Activated CD8-positive, alpha-beta memory T cell treated with anti-CD3 and anti-CD28 coated beads, Interleukin-2, amount 50 U/mL, for 24 hours (primary cell): ENCODE data around the gene KCNA10.
A peak's percentile ranks its signal among the peaks of the same experiment; 100 is the strongest.

Experiments
- DNase-seq: peaks from one replicate; pipeline ENCODE4 v3.0.0-alpha.2; 2020; ENCODE audit errors: extremely low read depth

Gene KCNA10

DNA sequence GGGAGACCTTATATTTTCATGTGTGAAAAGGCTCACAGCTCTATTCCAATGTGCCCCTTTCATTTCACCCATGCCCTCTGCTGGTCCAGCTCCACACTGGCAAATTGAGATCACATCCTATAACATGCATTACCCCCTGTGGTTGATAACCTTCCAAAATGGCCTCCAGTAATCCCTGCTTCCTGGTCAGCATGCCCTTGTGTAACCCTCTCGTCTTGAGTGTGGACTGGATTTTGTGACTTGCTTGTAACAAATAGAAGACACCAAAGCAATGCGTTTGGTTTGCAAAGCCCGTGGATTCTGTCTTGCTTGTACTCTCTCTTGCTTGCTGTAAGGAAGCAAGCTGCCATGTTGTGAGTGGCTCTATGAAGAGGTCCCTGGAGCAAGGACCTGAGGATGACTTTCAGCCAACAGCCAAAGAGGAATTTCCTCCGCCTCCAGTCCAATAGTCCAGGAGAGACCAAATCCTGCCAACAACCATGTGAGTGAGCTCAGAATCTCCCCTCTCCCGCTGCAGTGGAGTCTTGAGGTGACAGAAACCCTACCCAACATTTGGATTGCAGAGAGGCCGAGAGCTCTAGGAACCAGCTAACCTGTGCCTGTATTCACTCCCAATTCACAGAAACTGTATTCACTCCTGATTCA is 17.4 kb downstream of the KCNA10 start:
- no peak for DNase-seq

DNA sequence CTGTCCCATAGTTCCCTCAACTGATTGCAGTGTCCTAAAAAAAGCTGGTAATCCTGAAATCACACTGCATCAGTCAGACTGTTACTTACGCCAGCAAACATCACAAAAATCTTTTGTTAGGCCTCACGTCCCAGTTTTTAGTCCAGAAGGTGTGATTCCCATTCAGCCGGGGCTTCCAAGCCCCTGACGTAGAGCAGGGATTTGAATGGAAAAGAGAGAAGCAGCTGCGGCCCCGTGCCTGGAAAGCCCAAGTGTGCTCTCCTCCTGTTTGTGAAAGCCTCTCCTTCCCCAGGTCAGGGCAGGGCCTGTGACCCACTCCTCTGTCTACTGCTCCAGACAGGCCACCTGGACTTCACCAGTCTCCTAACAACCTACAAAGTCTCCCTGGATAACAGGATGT is 20.7 kb downstream of the KCNA10 start:
- DNase-seq = no peak

DNA sequence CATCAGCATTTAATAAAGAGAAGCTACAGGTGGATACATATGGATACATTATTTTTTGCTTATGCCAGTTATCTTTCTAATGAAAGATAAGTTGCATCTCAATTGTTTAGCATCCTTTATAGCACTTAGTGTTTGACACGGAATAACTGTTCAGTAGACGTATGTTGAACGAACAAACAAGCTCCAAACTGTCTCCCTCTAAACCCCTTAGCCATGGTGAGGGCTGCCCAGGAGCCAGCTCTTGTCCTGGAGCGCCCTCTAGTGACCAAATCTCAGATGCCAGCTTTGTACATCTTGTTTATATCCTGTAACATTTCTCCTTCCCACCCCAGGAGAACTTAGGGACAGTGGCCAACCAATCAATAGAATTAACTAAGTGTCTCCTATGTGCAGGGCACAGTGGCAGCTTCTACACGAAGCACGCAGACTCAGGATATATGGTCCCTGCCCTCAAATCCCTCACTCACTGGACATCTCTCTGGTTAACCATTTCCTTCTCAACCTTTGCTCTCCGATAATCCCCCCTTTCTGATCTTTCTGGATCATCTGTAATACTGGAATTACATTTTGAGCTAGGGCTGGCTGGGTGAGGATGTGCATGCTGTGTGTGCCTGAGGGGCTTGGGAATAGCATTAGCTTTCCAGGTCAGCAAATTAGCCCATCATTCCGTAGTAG is 22.9 kb downstream of the KCNA10 start:
- peak; percentile 67 for DNase-seq

DNA sequence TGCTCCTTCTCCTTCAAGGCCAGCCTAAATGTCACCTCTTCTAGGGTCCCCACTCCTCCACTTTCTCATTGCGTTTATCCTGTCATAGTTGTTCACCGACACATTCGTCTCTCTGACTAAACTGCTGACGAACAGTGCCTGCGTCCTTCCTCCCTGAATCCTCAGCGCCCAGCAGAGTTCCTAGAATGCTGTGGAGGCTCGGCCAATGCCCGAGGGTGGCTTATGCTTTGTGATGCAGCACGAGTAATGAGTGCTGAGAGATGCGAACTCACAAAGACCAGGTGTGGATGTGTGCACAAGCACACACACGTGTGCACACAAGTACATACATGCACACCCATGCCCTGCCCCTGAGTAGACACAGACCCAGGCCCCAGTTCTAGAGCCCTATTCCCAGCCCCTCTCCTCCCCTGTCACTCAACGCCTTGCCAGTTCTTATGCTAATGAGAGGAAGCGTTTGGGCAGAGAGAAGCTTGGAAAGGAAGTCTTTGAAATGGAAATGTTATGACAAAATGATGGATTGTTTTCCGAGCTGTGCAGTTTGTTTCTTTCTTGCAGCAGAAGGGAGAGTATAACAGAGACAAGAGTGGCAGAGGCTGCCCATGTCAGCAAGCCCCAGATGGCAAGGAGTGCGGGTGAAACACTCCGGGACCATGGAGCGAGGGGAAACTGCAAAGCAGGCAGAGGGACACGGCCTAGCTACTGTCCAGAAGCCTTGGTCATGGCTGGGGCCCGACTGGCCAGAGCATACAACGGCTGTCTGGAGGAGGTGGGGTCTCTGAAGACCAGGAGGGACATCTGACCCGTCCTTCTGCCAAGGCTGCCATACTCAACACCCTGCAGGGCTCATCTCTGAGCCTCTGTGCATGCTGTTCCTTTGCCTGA is 24.2 kb downstream of the KCNA10 start:
- no peak for DNase-seq

DNA sequence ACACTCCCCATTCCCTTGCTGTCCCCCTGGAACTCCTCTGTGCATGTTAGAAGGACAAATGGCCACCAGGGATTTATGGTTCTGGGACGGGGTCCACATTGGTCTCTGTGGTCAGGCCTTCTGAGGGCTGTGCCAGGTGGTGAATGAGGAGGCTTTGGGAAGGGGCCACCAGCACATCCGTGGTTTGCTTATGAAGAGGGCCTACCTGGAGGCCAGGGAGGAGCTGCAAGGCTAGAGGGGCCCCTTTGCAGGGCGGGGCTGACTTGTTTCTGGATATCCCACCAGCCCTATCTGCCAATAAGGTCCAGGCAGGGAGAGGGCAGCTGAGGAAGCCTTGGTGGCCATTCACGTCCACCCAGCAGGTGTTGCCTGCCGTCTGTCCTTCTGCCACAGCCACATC is 24.9 kb downstream of the KCNA10 start:
- DNase-seq = no peak

DNA sequence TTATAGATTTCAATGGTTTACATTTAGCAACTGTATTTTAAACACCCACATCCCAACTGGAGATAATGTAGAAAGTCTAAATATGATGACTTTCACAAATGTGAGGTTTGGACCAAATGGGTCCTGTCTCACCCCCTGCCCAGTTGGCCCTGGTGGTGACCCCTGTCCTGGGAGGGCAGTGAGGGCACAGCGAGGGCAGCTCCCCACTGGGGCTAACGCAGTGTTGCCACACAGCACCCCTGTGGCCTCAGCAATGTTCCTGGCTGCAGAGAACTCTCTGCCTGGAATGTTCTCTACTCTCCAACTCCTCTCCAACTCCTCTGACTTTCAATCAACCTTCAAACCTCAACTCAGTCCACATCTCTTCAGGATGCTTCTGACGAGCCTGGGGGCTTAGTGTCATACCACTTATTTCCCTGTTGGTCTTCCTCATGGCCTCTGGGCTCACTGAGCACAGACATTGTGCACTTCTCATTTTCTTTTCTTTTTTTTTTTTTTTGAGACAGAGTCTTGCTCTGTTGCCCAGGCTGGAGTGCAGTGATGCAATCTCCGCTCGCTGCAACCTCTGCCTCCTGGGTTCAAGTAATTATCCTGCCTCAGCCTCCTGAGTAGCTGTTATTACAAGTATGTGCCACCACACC is 25.8 kb downstream of the KCNA10 start:
- no peak for DNase-seq

DNA sequence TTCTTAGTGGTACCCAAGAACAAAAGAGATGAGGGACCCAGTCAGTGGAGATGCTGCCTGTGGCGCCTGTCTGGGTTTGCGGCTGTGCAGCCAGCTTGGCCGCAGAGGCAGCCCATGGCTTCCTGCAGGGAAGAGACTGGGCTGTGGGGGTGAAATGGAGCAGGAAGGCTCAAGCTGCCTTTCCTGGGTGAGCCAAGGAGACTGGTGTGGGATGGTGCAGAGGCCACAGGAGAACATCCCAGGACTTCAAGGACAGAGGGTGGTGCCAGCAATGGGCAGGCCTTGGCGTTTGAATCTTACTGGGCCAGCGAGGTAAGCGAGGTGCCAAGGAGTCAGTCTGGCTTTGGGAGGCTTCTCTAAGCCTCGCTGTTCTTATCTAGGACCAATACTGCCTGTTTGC is 26.4 kb downstream of the KCNA10 start:
- DNase-seq = no peak

DNA sequence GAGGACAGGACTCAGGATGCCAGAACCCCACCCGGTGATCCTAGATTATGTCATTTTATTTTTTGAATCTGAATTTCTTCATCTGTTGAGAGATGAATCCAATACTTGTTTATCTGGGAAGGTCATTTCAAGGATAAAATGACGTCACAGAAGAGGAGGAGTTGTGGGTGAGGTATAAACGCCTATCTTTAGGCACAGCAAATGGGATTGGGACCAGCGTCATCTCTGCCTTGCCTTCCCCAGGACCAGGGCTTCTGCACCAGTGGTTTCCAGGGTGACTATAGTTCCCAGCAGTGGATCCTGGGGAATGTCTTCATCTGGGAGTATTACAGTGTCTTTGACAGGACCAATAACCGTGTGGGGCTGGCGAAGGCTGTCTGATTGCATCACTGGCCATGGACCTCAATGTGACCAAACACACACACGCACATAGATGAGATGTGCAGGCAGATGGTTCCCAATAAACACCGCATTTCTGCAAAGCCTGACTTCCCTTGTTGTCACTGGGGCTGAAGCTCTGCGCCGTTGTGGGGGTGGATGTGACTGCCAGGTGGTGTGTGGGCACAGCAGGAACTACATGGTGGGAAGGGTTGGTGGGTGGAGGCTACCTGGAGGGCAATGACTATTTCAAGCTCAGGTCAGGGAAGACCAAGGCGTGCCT is 28.1 kb downstream of the KCNA10 start:
- DNase-seq = no peak

DNA sequence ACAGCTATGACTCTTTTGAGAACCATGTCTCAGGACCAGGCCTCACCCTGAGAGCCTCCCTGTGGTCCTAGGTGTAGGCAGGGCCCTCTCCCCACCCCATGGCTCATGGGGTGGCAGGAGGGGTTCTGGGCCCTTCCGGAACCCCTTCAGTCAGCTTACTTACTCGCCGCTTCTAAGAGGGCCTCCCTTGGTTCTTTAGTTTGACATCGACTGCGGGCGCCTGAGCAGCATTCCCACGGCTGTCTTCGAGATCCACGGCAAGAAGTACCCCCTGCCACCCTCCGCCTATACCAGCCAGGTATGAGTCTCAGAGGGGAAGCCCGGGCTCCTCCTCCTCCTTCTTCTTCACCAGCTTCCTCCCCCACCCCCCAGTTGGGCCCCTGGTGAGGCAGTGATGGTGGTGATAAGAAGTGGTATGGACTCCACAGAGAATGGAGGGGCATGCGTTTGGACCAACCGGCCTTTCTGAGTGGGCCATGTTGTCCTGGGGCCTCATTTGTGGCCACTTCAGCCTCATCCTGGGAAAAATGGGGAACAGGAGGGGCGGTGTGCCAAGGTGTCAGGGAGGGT is 28.9 kb downstream of the KCNA10 start:
- no peak for DNase-seq

DNA sequence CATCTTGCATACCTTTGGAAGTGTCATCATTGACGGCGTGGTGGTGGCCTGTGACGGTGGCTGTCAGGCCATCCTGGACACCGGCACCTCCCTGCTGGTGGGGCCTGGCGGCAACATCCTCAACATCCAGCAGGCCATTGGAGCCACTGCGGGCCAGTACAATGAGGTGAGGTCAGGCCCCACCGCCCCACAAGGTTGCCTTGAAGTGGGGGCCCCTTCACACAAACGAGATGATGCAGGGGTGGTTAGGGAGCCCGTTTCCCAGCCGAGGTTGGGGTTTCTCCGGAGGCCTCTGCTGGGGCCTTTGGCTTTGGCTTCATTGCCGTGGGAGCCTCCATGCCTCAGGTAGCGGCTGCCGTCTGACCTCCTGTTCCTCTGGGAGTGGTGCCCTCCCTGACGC is 29.6 kb downstream of the KCNA10 start:
- no peak for DNase-seq

DNA sequence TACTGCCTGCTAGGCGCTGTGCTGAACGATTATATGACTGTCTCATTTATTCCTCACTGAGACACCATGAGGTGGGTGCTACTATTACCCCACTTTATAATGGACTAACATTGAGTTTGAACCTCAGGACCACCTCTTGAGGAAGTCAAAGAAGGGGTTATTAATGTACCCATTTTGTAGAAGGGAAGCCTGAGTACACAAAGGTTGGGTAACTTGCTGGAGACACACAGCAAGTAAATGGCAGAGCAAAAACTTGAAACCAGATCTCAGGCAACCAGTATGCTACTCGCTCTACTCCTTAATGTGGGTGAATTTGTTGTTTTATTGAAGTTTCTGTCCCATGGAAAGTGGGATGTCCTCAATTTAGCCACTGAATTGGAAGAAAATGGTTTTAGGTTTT is 30.1 kb downstream of the KCNA10 start:
- no peak for DNase-seq

DNA sequence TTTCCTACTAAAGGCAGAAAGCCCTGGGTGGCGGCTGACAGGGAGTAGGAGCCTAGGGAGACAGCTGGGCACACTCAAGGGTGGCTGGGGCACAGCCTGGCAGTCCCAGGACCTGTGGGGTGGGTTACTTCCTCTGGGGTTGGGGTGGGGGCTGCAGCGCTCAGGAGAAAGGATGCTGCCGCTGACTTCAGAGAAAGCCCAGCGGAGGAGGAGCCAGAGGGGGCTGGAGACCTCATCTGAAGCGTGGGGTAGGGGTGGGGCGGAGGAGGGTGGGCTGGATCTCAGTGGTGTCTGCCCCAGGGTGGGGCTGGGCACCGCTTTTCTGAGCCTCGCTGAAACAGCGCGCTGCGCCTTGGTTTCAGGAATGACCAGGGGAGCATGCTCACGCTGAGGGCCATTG is 30.8 kb downstream of the KCNA10 start:
- no peak for DNase-seq

DNA sequence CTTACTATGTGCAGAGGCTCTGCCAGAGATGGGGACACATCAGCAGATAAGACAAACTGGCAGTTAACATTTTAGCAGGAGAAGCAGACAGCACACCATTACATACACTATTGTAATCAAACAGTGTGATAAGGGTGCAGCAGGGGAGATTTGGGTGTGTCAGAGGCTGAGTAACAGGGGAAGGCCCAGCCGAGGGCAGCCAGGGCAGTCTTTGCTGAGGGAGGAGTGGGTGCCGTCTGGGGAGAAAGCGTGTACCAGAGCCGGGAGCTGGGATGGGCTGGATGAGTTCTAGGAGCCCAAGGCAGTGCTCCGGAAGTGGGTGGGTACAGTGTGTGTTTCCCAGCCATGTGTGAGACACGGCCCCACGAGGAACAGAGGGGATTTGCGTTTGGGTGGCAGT is 31.2 kb downstream of the KCNA10 start:
- no peak for DNase-seq

DNA sequence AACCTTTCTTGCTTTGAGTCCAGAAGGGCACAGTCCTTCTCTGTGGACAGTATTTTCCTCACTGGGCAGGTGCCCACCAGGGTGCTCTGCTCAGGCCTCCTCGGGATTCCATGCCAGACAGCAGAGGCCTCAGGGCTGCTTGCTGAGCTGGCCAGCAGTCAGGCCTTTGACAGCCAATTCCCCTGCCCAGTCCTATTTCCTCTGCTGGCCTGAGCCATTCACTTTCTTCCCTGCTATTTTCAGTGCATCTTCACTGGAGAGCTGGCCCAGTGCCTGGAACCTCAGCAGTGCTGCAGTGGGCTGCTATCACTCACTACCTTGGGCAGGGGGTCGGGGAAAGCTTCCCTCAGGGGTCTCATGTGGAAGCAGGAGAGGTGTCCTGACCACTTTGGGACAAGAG is 33.2 kb downstream of the KCNA10 start:
- no peak for DNase-seq

DNA sequence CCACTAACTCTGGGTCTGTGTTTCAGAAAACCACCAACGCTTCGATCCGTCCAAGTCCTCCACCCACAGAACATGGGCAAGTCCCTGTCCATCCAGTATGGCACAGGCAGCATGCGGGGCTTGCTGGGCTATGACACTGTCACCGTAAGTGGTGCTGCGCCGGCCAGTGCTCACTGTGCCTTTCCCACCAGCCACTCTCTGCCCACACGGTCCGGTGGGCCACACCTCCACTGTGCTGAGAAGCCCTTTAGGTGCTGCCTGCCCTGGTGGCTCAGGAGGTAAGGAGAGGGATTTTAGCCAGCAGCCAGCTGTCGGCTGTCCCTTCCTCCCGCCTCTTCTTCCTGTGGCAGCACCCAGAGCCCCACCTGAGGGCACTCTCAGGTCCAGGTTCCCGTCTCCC is 34.2 kb downstream of the KCNA10 start:
- no peak for DNase-seq

DNA sequence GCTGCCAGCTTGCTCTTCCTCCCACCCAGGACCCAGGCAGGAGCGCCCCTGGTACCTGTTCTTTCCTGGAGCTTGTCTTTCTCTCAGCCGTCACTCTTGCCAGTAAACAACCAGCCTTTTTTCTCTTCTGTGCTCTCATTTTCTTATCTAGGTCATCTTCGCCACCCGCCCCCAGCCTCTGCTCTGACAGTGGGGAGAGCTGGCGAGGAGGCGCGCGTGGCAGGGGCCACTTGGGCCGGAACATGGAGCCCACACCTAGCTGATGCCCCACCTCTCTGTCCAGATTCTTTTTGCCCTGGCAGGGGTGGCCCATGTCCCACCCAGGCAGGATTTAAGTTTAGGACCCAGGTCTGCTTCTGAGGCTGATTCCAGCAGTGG is 35.7 kb downstream of the KCNA10 start:
- DNase-seq = no peak

DNA sequence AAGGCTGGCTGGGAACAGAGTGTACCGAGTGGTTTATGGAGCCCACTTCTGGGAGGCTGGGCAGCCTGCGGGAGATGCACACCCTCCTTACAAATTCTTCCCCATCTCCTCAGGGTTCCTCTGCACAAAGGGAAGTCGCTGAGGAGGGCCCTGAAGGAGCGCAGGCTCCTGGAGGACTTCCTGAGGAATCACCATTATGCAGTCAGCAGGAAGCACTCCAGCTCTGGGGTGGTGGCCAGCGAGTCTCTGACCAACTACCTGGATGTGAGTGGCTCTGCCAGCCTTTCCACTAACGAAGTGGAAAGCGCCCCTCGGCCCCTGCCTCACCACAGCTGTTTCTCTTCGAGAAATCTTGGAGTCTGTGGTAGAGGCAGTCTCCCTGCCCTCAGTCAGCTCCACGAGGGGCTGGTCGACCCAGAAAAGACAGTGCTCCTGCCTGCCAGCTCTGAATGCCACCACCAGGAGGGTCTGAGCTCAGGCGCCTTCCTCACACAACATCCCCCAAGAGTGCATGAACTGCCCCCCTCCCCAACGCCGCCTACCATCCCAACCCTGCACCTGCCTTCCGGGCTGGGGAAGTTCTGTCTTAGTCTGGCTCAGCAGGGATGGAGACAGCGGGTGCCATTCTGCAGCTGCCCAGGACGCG is 36.2 kb downstream of the KCNA10 start:
- no peak for DNase-seq

DNA sequence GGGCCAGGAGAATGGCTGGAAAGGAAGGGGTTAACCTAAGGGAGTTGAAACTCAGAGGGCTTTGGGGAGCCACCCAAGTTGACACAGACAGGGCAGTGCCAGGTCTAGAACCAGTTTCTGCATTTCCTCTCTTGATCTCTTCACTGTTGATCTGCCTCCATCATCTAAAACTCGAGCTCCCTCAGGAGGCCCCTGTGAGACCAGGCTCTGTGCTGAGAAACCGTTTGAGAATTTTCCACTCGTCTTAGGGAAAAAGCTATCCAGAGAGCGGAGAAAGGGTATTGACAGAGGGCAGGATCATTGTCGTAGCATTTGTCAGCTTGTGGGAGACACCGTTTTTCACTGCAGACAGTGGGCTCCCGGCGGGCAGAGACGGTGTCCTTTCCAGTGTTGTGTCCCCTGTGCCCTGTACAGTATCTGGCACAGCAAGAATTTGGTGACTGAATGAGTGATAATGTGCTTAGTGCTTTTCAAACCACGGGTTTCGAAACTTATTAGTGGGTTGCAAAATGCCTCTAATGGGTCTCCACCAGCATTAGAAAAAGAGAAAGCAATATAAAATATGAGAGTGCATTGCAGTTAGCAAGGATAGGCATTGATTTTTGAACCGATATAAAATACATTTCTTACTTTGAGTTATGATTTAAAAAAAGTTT is 36.9 kb downstream of the KCNA10 start:
- no peak for DNase-seq

DNA sequence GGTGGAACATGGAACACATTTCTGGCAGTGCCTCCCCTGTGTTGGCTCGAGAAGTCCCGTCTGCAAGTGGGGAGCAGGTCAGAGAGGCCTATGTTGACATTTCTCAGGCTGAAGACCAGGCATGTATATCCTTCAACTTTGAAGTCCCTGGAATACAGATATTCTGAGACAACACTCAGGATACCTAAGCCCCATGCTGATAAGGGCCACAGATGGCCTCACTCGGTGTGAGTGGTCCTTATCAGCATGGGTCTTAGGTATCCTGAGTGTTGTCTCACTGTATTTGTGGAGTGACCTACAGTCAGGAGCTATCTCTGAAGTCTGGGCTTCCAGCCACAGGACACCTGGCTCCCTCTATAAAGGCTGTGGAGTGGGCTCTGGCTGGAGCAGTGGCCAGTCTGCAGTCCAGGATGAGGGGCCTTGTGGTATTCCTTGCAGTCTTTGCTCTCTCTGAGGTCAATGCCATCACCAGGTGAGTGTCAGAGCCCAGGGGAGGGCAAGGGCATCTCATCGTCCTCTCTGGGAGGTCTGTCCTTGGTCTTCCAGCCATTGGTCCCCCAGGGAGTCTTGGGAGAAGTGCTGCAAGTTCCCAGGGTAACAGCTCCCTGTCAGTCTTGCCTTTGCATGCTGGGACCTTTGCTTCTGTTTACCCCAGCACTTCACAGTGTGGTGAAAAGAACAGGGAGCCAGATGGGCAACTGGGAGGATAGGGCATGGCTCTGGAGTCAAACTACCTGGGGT is 38.4 kb downstream of the KCNA10 start:
- DNase-seq = no peak

DNA sequence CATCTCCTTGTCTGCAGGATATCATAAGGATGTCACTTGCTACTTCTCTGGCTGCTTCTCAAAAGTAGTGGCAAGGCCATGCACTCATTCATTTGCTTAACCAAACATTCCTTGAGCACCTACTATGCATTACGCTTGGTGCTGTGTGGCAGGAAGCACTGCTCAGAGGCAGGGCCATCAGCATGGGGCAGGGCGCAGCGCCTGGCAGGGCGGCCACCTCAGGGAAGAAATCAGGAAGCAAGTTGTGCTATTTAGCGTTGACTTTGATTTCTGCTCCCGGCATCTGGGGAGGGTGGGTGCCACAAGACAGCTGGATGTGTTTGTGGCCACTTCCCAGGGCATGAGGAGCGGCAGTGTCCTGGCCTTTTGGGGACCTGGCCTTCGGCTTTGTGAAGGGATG is 40.1 kb downstream of the KCNA10 start:
- no peak for DNase-seq
